Hepatocyte (in vitro differentiated cells): Measurements from ENCODE around the gene HINT3.

Experiments
- CTCF ChIP-seq: fragments of 200-600 bp; sonication (generic); IDR thresholded peaks from 2 replicates; pipeline ENCODE4 v1.5.1; 2016; ENCODE audit warnings: antibody characterized with exemption, mild to moderate bottlenecking; ENCODE audit not compliant: poor library complexity
- EZH2 ChIP-seq: fragments of 200-600 bp; sonication (generic); IDR thresholded peaks from 2 replicates; pipeline ENCODE4 v1.6.1; 2016; ENCODE audit warnings: antibody characterized with exemption, mild to moderate bottlenecking, borderline replicate concordance

- TF ChIP-seq CTCF = no peak
- TF ChIP-seq EZH2 = no peak
These were observed 34.2 kb upstream of the HINT3 start for GRCh38 chr6:125922322-125922860.
